Glutamatergic neuron (in vitro differentiated cells): ENCODE results near the gene FIBCD1. TPM values are rescaled to one million over a fixed set of nuclear protein-coding genes. Genes with fewer than 3 reads are reported as not detected.

ENCODE experiments used
- DNase-seq: peaks from one replicate; pipeline ENCODE4 v3.0.0; 2022
- H3K27ac Mint-ChIP-seq: one replicate; pipeline ENCODE4 v1.8.0; 2020; ENCODE audit warnings: mild to moderate bottlenecking, mixed read lengths, inconsistent platforms; ENCODE audit not compliant: unreplicated experiment
- H3K27me3 Mint-ChIP-seq: one replicate; pipeline ENCODE4 v1.8.0; 2020; ENCODE audit warnings: mild to moderate bottlenecking, moderate library complexity, mixed read lengths, inconsistent platforms; ENCODE audit not compliant: unreplicated experiment
- H3K36me3 Mint-ChIP-seq: one replicate; pipeline ENCODE4 v1.8.0; 2020; ENCODE audit warnings: mild to moderate bottlenecking, mixed read lengths, inconsistent platforms; ENCODE audit not compliant: unreplicated experiment
- H3K4me1 Mint-ChIP-seq: one replicate; pipeline ENCODE4 v1.8.0; 2020; ENCODE audit warnings: mild to moderate bottlenecking, low read depth, mixed read lengths, inconsistent platforms; ENCODE audit not compliant: unreplicated experiment
- H3K4me3 Mint-ChIP-seq: one replicate; pipeline ENCODE4 v1.8.0; 2020; ENCODE audit warnings: mild to moderate bottlenecking, mixed read lengths, inconsistent platforms; ENCODE audit not compliant: unreplicated experiment
- H3K9me3 Mint-ChIP-seq: one replicate; pipeline ENCODE4 v1.8.0; 2020; ENCODE audit warnings: mild to moderate bottlenecking, moderate library complexity, mixed read lengths, inconsistent platforms; ENCODE audit not compliant: unreplicated experiment
- CTCF ChIP-seq: fragments of 200-600 bp; sonication (generic); IDR thresholded peaks from one replicate; pipeline ENCODE4 v1.5.0; 2021; ENCODE audit not compliant: partially characterized antibody, unreplicated experiment
- total RNA-seq: library from RNA; stranded (reverse); fragmentation: NEBNext Ultra II Directional; extraction: Animal tissue kit (Norgen Biotek cat#: 25700); gene quantifications from one replicate; pipeline ENCODE4 v1.2.1, GENCODE V29; 2021; ENCODE audit not compliant: unreplicated experiment

FIBCD1 gene
- total RNA-seq, 1 donor from 2014 or later: not detected

DNA sequence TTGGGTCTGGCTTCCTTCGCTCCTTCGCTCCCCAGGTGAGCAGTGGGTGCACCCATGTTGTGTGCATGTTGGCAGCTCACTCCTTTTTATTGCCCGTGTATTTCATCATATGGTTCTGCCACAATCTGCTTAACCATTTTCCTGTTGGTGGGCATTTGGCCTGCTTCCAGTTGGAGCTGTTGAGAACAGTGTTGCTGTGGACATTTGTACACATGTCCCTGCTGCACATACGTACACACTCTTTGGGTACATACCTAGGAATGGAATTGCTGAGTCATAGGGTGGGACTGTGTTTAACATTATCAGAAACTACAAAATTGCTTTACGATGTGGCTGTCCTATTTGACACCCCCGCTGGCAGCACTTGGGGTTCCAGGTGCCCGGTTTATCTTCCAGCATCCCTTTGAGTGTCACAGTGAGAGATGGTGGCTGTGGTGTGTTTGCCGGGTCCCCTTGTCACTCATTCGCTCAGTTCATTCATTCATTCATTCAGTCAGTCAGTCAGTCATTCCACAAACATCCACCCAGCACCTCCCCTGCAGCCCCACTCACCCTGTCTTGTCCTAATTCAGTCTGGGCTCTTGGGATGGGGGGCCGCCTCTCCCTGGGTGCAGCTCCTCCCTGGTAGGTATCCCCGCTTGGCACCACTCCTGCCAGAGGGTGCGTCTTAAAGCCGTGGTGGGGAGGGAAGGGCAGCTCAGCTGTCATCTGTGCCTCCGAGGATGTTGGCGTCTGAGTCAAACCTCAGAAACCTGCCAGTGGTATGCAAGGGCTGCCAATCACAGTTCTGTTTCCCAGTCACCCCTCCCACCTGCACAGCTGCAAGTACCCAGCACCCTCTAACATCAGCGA is 7.9 kb upstream of the FIBCD1 start:
- TF ChIP-seq CTCF: no peak
- no peak for DNase-seq
- H3K4me3 Mint-ChIP-seq: no peak overlapping the region
- peaks cover under 1% of the 10 kb centered on the region for H3K9me3 Mint-ChIP-seq
- H3K27me3 Mint-ChIP-seq: peaks cover 3% of the 10 kb centered on the region
- H3K27ac Mint-ChIP-seq: no peak overlapping the region
- H3K36me3 Mint-ChIP-seq: no peaks in the 10 kb centered on the region
- H3K4me1 Mint-ChIP-seq: no peaks in the 10 kb centered on the region

- H3K36me3 Mint-ChIP-seq: no peaks in the 10 kb centered on the region
- H3K4me1 Mint-ChIP-seq: no peaks in the 10 kb centered on the region
- H3K4me3 Mint-ChIP-seq: no peak overlapping the region
- TF ChIP-seq CTCF: no peak
- H3K27ac Mint-ChIP-seq: no peak overlapping the region
- peaks cover 8% of the 10 kb centered on the region for H3K27me3 Mint-ChIP-seq
- H3K9me3 Mint-ChIP-seq: peaks cover 3% of the 10 kb centered on the region
- DNase-seq: no peak
Observed at GRCh38 chr9:130945173-130945572, 6.1 kb upstream of the FIBCD1 start.

DNA sequence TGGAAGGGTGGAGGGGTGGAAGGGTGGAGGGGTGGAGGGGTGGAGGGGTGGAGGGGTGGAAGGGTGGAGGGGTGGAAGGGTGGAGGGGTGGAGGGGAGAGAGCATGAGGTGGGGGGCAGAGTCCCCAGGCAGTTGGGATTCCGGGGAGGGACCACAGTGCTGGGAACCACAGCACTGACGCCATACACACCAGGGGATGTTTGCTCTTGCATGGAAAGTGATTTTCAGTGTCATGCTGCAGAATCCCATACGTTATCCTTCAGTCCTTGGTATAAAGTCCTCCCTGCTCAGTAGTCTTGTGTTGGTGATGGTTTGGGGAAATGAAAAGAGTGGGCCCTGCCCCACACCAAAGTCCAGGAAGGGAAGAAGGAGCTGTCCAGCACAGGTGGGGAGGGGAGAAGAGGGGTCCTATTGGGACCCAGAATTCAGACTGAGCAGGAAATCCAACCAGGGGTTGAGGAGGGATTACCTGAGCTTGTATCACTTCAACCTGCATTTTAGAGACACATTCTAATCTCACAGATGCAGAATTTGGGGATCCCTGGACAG is 5.5 kb upstream of the FIBCD1 start:
- no peaks in the 10 kb centered on the region for H3K36me3 Mint-ChIP-seq
- H3K27me3 Mint-ChIP-seq: peaks cover 8% of the 10 kb centered on the region
- no peak for TF ChIP-seq CTCF
- no peak overlapping the region for H3K4me3 Mint-ChIP-seq
- no peak for DNase-seq
- H3K27ac Mint-ChIP-seq: no peak overlapping the region
- peaks cover 3% of the 10 kb centered on the region for H3K9me3 Mint-ChIP-seq
- H3K4me1 Mint-ChIP-seq: no peaks in the 10 kb centered on the region

DNA sequence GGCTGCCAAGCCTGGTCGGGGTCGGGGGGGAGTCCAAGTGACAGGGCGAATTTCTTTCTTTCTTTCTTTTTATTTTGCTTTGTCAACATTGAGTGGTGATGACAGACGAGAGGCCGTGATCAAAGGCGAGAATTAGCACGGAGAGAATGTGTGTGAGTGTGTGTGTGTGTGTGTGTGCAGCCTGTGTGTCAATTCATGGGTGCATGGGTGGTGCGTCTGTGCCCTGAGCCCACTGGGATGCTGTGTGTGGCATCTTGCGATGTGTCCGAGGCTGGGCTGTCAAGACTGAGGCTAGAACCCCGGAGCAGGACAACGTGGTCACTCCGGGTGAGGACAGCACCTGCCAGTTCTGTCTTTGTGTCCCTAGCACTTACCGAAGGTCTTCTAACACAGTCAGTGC is 4.7 kb upstream of the FIBCD1 start:
- Mint-ChIP-seq H3K27ac (no peak overlapping the region), H3K27me3 (peaks cover 9% of the 10 kb centered on the region), H3K4me1 (no peaks in the 10 kb centered on the region), H3K36me3 (no peaks in the 10 kb centered on the region), H3K4me3 (no peak overlapping the region), H3K9me3 (peaks cover 3% of the 10 kb centered on the region)
- no peak for DNase-seq
- no peak for TF ChIP-seq CTCF

DNA sequence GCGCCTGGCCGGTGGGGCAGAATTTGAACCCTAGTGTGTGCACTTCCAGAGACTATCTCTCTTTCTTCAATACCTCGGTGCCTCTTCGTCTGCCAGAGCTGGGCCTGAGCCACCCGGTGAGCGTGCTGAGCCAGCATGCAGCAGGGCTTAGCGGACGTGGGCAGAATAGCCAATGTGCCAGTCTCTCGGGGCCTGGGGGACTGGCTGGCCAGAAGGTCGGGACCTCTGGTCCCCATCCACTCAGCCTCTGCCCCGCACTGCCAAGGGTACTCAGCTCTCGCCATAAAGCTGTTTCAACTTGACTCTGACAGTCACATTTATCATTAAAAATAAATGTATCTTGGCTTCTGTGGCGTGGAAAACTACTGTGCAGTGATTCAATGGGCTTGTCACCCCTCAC is 4.2 kb upstream of the FIBCD1 start:
- no peak for DNase-seq
- TF ChIP-seq CTCF: no peak
- Mint-ChIP-seq H3K27ac (no peak overlapping the region), H3K27me3 (peaks cover 9% of the 10 kb centered on the region), H3K4me3 (no peak overlapping the region), H3K36me3 (no peaks in the 10 kb centered on the region), H3K9me3 (peaks cover 3% of the 10 kb centered on the region), H3K4me1 (no peaks in the 10 kb centered on the region)
